ENCODE results near the gene ABHD6. TPM values are rescaled to one million over a fixed set of nuclear protein-coding genes. Genes with fewer than 3 reads are reported as not detected.

The ABHD6 gene
- total RNA-seq, 2 experiments from 2014 or later: 1.1 to 1.6 TPM

GRCh38 chr3:58317811-58318210 lies 80.2 kb downstream of the ABHD6 start:
- H3K36me3 Mint-ChIP-seq (ENCODE audit: low read depth): peaks cover 15% of the 10 kb centered on the region
- no peaks in the 10 kb centered on the region for H3K27me3 Mint-ChIP-seq (ENCODE audit: low read depth)
- DNase-seq: no peak
- no peaks in the 10 kb centered on the region for H3K9me3 Mint-ChIP-seq
- intact Hi-C loops (cut with micrococcal nuclease): no loop called here
- peaks cover 13% of the 10 kb centered on the region for H3K4me1 Mint-ChIP-seq (ENCODE audit: low read depth)
- CTCF ChIA-PET: interaction anchor here (0.6 to 4.2 kb wide), 6 partner anchors 11 to 254 kb away, joined by 3 to 36 read pairs (median 4); partner anchors contain the start of genes HTD2 and RPP14
- H3K4me3 Mint-ChIP-seq: no peak overlapping the region
- no peak overlapping the region for H3K27ac Mint-ChIP-seq

GRCh38 chr3:58321791-58322190 lies 84.2 kb downstream of the ABHD6 start:
- CTCF ChIA-PET: interaction anchor here (0.7 to 3.1 kb wide), 10 partner anchors 9 to 94 kb away, joined by 3 to 25 read pairs (median 6); partner anchors contain the start of genes HTD2 and RPP14
- Mint-ChIP-seq H3K4me3 (no peak overlapping the region), H3K27ac (no peak overlapping the region), H3K36me3 (ENCODE audit: low read depth) (peaks cover 6% of the 10 kb centered on the region), H3K4me1 (ENCODE audit: low read depth) (peaks cover 42% of the 10 kb centered on the region), H3K9me3 (no peaks in the 10 kb centered on the region), H3K27me3 (ENCODE audit: low read depth) (no peaks in the 10 kb centered on the region)
- intact Hi-C loops (cut with micrococcal nuclease): loop anchor here (1.0 to 2.0 kb wide), 4 partner anchors 13 to 211 kb away; partner anchors contain the start of genes HTD2 and RPP14
- DNase-seq: no peak

- DNase-seq: no peak
- peaks cover 42% of the 10 kb centered on the region for H3K4me1 Mint-ChIP-seq (ENCODE audit: low read depth)
- no peak overlapping the region for H3K4me3 Mint-ChIP-seq
- intact Hi-C loops (cut with micrococcal nuclease): loop anchor here (1.0 kb wide), 1 partner anchor 308 kb away; no protein-coding TSS in a partner anchor
- H3K27me3 Mint-ChIP-seq (ENCODE audit: low read depth): no peaks in the 10 kb centered on the region
- peaks cover 6% of the 10 kb centered on the region for H3K36me3 Mint-ChIP-seq (ENCODE audit: low read depth)
- no peak overlapping the region for H3K27ac Mint-ChIP-seq
- H3K9me3 Mint-ChIP-seq: no peaks in the 10 kb centered on the region
- CTCF ChIA-PET: interaction anchor here (0.6 to 3.1 kb wide), 6 partner anchors 10 to 95 kb away, joined by 3 to 25 read pairs (median 12); partner anchors contain the start of genes HTD2 and RPP14
Measured at GRCh38 chr3:58322793-58323192, 85.2 kb downstream of the ABHD6 start.

- Mint-ChIP-seq H3K4me1 (ENCODE audit: low read depth) (peaks cover 42% of the 10 kb centered on the region), H3K36me3 (ENCODE audit: low read depth) (peaks cover 3% of the 10 kb centered on the region), H3K27me3 (ENCODE audit: low read depth) (no peaks in the 10 kb centered on the region), H3K27ac (peak overlapping the region; percentile 89), H3K9me3 (no peaks in the 10 kb centered on the region), H3K4me3 (peak overlapping the region; percentile 16)
- CTCF ChIA-PET: interaction anchor here (0.6 to 2.3 kb wide), 5 partner anchors 11 to 210 kb away, joined by 3 to 21 read pairs (median 4); partner anchors contain the start of gene PXK
- intact Hi-C loops (cut with micrococcal nuclease): loop anchor here (1.0 to 2.0 kb wide), 6 partner anchors 12 to 307 kb away; partner anchors contain the start of gene KCTD6
- DNase-seq: peak; percentile 34
Measured at GRCh38 chr3:58323529-58324390, 86.2 kb downstream of the ABHD6 start.

GRCh38 chr3:58324391-58325390 lies 87.1 kb downstream of the ABHD6 start:
- CTCF ChIA-PET: interaction anchor here (0.6 to 2.3 kb wide), 7 partner anchors 10 to 209 kb away, joined by 3 to 21 read pairs (median 4); partner anchors contain the start of genes HTD2, PXK and RPP14
- Mint-ChIP-seq H3K36me3 (ENCODE audit: low read depth) (no peaks in the 10 kb centered on the region), H3K4me3 (peak overlapping the region; percentile 16), H3K27me3 (ENCODE audit: low read depth) (no peaks in the 10 kb centered on the region), H3K4me1 (ENCODE audit: low read depth) (peaks cover 42% of the 10 kb centered on the region), H3K9me3 (no peaks in the 10 kb centered on the region), H3K27ac (peak overlapping the region; percentile 89)
- intact Hi-C loops (cut with micrococcal nuclease): loop anchor here (1.0 to 2.0 kb wide), 5 partner anchors 11 to 168 kb away; partner anchors contain the start of gene KCTD6
- peak; percentile 21 for DNase-seq

GRCh38 chr3:58325525-58325992 lies 88.0 kb downstream of the ABHD6 start:
- H3K27me3 Mint-ChIP-seq (ENCODE audit: low read depth): no peaks in the 10 kb centered on the region
- intact Hi-C loops (cut with micrococcal nuclease): loop anchor here (2.0 kb wide), 2 partner anchors 29 to 137 kb away; no protein-coding TSS in a partner anchor
- H3K27ac Mint-ChIP-seq: peak overlapping the region; percentile 89
- peaks cover 42% of the 10 kb centered on the region for H3K4me1 Mint-ChIP-seq (ENCODE audit: low read depth)
- no peak overlapping the region for H3K4me3 Mint-ChIP-seq
- no peaks in the 10 kb centered on the region for H3K9me3 Mint-ChIP-seq
- CTCF ChIA-PET: interaction anchor here (1.3 to 2.3 kb wide), 4 partner anchors 9 to 208 kb away, joined by 4 to 21 read pairs (median 8); partner anchors contain the start of genes HTD2, PXK and RPP14
- no peak for DNase-seq
- no peaks in the 10 kb centered on the region for H3K36me3 Mint-ChIP-seq (ENCODE audit: low read depth)

GRCh38 chr3:58326267-58326900 lies 88.8 kb downstream of the ABHD6 start:
- no peak for DNase-seq
- H3K9me3 Mint-ChIP-seq: no peaks in the 10 kb centered on the region
- H3K27ac Mint-ChIP-seq: no peak overlapping the region
- CTCF ChIA-PET: interaction anchor here (0.6 to 2.1 kb wide), 3 partner anchors 8 to 169 kb away, joined by 3 to 8 read pairs (median 4); partner anchors contain the start of genes HTD2 and RPP14
- peaks cover 39% of the 10 kb centered on the region for H3K4me1 Mint-ChIP-seq (ENCODE audit: low read depth)
- intact Hi-C loops (cut with micrococcal nuclease): no loop called here
- no peaks in the 10 kb centered on the region for H3K27me3 Mint-ChIP-seq (ENCODE audit: low read depth)
- H3K36me3 Mint-ChIP-seq (ENCODE audit: low read depth): no peaks in the 10 kb centered on the region
- H3K4me3 Mint-ChIP-seq: no peak overlapping the region

GRCh38 chr3:58329150-58329921 lies 91.7 kb downstream of the ABHD6 start:
- H3K4me3 Mint-ChIP-seq: no peak overlapping the region
- H3K9me3 Mint-ChIP-seq: no peaks in the 10 kb centered on the region
- no peaks in the 10 kb centered on the region for H3K27me3 Mint-ChIP-seq (ENCODE audit: low read depth)
- CTCF ChIA-PET: interaction anchor here (0.6 kb wide), 1 partner anchor 108 kb away, joined by 3 read pairs; no protein-coding TSS in a partner anchor
- intact Hi-C loops (cut with micrococcal nuclease): no loop called here
- H3K27ac Mint-ChIP-seq: no peak overlapping the region
- H3K4me1 Mint-ChIP-seq (ENCODE audit: low read depth): peaks cover 30% of the 10 kb centered on the region
- no peaks in the 10 kb centered on the region for H3K36me3 Mint-ChIP-seq (ENCODE audit: low read depth)
- no peak for DNase-seq

GRCh38 chr3:58329922-58330413 lies 92.4 kb downstream of the ABHD6 start:
- Mint-ChIP-seq H3K27ac (no peak overlapping the region), H3K9me3 (no peaks in the 10 kb centered on the region), H3K4me3 (no peak overlapping the region), H3K36me3 (ENCODE audit: low read depth) (no peaks in the 10 kb centered on the region), H3K4me1 (ENCODE audit: low read depth) (peaks cover 30% of the 10 kb centered on the region), H3K27me3 (ENCODE audit: low read depth) (no peaks in the 10 kb centered on the region)
- intact Hi-C loops (cut with micrococcal nuclease): no loop called here
- no peak for DNase-seq
- CTCF ChIA-PET: interaction anchor here (0.6 to 2.4 kb wide), 2 partner anchors 9 to 108 kb away, joined by 3 to 7 read pairs; no protein-coding TSS in a partner anchor

GRCh38 chr3:58331593-58332152 lies 94.1 kb downstream of the ABHD6 start:
- DNase-seq: no peak
- CTCF ChIA-PET: interaction anchor here (0.7 to 2.4 kb wide), 4 partner anchors 10 to 357 kb away, joined by 3 to 7 read pairs (median 4); partner anchors contain the start of genes HTD2, KCTD6 and RPP14
- H3K9me3 Mint-ChIP-seq: no peaks in the 10 kb centered on the region
- peaks cover 29% of the 10 kb centered on the region for H3K4me1 Mint-ChIP-seq (ENCODE audit: low read depth)
- intact Hi-C loops (cut with micrococcal nuclease): loop anchor here (1.0 to 2.0 kb wide), 5 partner anchors 15 to 201 kb away; partner anchors contain the start of genes HTD2, KCTD6 and RPP14
- peak overlapping the region; percentile 13 for H3K4me3 Mint-ChIP-seq
- no peaks in the 10 kb centered on the region for H3K27me3 Mint-ChIP-seq (ENCODE audit: low read depth)
- peaks cover 9% of the 10 kb centered on the region for H3K36me3 Mint-ChIP-seq (ENCODE audit: low read depth)
- H3K27ac Mint-ChIP-seq: no peak overlapping the region

All from activated naive CD4-positive, alpha-beta T cell treated with anti-CD3 and anti-CD28 coated beads for 36 hours (primary cell).